ENCODE results near the gene SORCS1.

The SORCS1 gene

DNA sequence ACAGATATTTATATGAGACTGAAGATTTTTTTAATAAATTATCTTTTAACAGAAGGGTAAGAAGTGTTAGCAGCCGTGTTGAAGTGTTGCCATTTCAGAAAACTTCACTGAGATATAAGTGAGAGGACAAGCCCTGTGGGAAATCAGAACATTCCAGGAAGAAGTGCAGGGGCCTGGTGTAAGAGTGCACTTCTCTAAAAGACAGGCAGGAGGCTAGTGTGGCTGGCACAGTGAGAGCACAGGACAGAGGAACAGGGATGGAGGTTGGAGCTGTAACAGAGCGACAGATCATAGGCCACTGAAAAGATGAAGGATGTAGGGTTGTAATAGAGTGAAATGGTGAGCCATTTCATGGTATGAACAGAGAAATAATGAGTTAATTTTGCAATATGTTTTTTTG is 608.9 kb downstream of the SORCS1 start:
- Mint-ChIP-seq H3K27me3 (ENCODE audit: low read depth) (peaks cover 5% of the 10 kb centered on the region), H3K4me1 (peaks cover 15% of the 10 kb centered on the region), H3K36me3 (ENCODE audit: low read depth) (no peaks in the 10 kb centered on the region), H3K9me3 (no peaks in the 10 kb centered on the region), H3K27ac (no peak overlapping the region), H3K4me3 (no peak overlapping the region)
- TF ChIP-seq, protein P1, sequence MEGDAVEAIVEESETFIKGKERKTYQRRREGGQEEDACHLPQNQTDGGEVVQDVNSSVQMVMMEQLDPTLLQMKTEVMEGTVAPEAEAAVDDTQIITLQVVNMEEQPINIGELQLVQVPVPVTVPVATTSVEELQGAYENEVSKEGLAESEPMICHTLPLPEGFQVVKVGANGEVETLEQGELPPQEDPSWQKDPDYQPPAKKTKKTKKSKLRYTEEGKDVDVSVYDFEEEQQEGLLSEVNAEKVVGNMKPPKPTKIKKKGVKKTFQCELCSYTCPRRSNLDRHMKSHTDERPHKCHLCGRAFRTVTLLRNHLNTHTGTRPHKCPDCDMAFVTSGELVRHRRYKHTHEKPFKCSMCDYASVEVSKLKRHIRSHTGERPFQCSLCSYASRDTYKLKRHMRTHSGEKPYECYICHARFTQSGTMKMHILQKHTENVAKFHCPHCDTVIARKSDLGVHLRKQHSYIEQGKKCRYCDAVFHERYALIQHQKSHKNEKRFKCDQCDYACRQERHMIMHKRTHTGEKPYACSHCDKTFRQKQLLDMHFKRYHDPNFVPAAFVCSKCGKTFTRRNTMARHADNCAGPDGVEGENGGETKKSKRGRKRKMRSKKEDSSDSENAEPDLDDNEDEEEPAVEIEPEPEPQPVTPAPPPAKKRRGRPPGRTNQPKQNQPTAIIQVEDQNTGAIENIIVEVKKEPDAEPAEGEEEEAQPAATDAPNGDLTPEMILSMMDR (IDR thresholded peaks at IDR 0.05; ENCODE audit: unreplicated experiment in 3 of 3): no peak

DNA sequence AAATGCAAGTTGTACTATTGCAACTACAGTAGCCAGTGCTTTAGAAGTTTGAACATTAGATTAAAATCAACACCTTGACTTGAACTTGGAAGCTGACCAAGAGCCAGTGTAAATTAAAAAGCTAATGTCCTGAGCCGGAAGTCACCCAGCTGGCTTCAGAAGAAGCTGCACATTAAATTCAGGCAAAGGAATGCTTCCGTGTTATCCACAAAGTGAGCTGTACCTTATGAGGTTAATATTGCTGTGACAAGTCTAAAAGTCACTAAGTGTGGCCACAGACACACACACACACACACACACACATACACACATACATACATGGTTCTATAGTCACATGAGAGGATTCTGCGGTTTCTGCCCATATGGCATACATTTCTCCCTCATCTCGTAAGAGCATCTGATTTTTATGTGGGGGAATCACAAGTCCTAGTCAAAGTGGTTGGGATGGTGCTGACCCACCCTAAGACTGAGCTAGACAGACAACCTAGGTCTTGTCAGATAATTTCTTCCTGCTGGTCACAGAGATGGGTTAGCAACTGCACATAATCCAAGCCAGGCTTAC is 612.9 kb downstream of the SORCS1 start:
- Mint-ChIP-seq H3K27me3 (ENCODE audit: low read depth) (peaks cover 9% of the 10 kb centered on the region), H3K9me3 (no peaks in the 10 kb centered on the region), H3K36me3 (ENCODE audit: low read depth) (no peaks in the 10 kb centered on the region), H3K4me3 (no peak overlapping the region), H3K27ac (no peak overlapping the region), H3K4me1 (no peaks in the 10 kb centered on the region)
- TF ChIP-seq, protein P1 (IDR thresholded peaks at IDR 0.05; ENCODE audit: unreplicated experiment in 3 of 3): no peak

DNA sequence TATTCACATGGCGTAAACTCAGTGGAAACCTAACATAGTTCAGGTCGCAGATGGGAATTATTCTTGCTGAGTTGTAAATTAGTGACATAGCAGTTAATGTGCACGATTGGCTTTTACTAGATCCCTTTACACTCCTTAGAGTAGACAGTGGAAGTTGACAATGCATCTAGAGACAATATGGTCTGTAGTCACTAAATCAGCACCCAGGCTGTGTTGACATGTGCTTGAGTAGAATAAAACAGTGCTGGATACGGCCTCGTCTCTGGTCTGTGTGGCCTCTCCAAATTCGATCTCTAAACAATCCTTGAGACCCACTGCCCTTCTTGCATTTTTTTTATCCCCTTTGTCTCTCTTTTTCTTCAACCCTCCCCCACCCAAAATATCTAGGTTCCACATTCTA is 615.7 kb downstream of the SORCS1 start:
- Mint-ChIP-seq H3K4me3 (no peak overlapping the region), H3K9me3 (no peaks in the 10 kb centered on the region), H3K4me1 (no peaks in the 10 kb centered on the region), H3K36me3 (ENCODE audit: low read depth) (no peaks in the 10 kb centered on the region), H3K27me3 (ENCODE audit: low read depth) (peaks cover 9% of the 10 kb centered on the region), H3K27ac (no peak overlapping the region)
- TF ChIP-seq, protein P1 (IDR thresholded peaks at IDR 0.05; ENCODE audit: unreplicated experiment in 3 of 3): no peak

DNA sequence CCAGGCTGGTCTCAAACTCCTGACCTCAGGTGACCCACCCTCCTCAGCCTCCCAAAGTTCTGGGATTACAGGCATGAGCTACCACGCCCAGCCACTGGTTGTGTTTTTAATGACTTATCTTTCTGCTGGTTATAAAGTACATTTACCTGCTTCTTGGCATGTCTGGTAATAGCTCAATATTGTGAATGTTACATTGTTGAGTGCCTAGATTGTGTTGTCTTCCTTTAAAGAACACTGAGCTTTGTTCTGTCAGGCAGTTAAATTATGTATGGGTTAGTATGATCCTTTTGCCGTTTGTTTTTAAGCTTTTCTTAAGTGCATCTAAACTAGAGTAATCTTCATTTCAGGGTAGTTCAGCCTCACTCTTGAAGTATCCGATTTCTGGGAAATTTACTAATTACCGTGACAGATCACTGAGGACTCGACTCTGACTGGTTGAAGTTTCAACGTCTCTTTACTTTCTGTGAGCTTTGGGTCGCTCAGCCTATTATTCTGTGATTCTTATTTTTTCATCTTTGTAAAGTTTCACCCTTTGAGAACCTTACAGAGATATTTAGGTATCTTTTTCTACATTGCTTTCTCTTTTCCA is 617.4 kb downstream of the SORCS1 start:
- Mint-ChIP-seq H3K27ac (no peak overlapping the region), H3K4me1 (no peaks in the 10 kb centered on the region), H3K36me3 (ENCODE audit: low read depth) (no peaks in the 10 kb centered on the region), H3K4me3 (no peak overlapping the region), H3K27me3 (ENCODE audit: low read depth) (peaks cover 4% of the 10 kb centered on the region), H3K9me3 (no peaks in the 10 kb centered on the region)
- TF ChIP-seq, protein P1 (IDR thresholded peaks at IDR 0.05; ENCODE audit: unreplicated experiment in 3 of 3): no peak

DNA sequence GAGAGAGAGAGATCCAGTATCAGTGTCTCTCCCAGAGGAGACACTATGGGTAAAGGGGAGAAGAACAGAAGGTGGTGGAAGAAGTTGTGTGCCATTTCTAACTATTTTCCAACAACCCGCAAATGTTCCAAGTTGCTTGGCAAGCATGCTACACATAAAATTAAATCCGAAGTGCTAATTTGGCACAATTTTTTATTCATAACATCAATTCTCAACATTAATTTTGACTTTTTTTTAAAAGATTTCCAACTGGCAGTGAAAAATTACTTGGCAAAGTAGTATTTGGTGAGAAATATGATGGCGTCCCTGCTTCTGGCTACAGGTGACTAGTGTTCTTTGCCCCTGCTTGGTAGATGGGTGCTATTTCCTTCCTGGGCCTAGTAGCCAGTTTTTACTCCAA is 622.0 kb downstream of the SORCS1 start:
- Mint-ChIP-seq H3K4me3 (no peak overlapping the region), H3K27ac (no peak overlapping the region), H3K9me3 (no peaks in the 10 kb centered on the region), H3K36me3 (ENCODE audit: low read depth) (no peaks in the 10 kb centered on the region), H3K4me1 (no peaks in the 10 kb centered on the region), H3K27me3 (ENCODE audit: low read depth) (no peaks in the 10 kb centered on the region)
- TF ChIP-seq, protein P1 (IDR thresholded peaks at IDR 0.05; ENCODE audit: unreplicated experiment in 3 of 3): no peak

DNA sequence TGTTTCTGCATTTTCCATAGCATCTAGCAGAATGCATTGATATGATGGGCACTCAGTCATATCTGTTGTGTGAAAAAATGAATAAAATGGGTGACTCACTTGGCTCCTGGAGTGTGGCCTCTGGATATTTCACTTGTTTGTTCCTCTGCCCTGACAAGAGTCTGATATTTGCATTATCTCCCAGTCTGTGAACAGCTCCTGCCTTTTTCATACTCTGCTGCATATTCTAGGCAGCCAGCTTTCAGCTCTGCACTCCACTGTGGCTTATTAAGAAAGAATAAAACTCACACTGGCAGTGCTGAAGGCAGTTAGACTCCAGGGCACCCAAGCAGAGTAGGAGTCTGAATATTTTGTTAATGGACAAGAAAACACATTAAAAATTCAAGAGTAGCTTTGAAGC is 623.9 kb downstream of the SORCS1 start:
- Mint-ChIP-seq H3K27ac (no peak overlapping the region), H3K4me1 (no peaks in the 10 kb centered on the region), H3K27me3 (ENCODE audit: low read depth) (no peaks in the 10 kb centered on the region), H3K36me3 (ENCODE audit: low read depth) (no peaks in the 10 kb centered on the region), H3K4me3 (no peak overlapping the region), H3K9me3 (peaks cover 1% of the 10 kb centered on the region)
- TF ChIP-seq, protein P1 (IDR thresholded peaks at IDR 0.05; ENCODE audit: unreplicated experiment in 3 of 3): no peak

Measured in nephron (organoid).